GM18861 (cell line): ENCODE measurements around the gene CHMP4A.
A peak's percentile ranks its signal among the peaks of the same experiment; 100 is the strongest.
"Not testable (repeated sequence)": the region's sequence is repeated elsewhere in the genome, so short reads cannot be mapped to it uniquely, and the experiment has no call there.

Source experiments
- ATAC-seq: cut with Tn5 transposase; IDR thresholded peaks from one replicate; pipeline ENCODE4 v1.9.1; 2021; ENCODE audit not compliant: unreplicated experiment

Gene CHMP4A

DNA sequence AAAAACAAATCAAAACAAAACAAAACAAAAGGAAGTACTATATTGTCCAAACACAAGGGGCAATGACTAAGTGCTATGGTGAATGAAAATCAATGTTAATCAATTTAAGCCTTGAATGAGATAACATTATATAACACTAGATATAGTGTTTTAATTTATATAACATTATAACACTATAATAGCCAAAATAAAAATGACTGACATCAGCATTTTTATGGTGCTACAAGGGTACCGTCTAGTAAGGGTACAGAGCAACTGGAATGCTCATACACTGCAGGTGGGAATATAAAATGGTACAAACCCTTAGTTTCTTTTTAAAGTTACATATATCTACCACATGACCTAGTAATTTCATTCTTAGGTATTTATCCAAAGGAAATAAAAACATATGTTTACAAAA lies 13.2 kb upstream of the CHMP4A start:
- ATAC-seq = no peak

DNA sequence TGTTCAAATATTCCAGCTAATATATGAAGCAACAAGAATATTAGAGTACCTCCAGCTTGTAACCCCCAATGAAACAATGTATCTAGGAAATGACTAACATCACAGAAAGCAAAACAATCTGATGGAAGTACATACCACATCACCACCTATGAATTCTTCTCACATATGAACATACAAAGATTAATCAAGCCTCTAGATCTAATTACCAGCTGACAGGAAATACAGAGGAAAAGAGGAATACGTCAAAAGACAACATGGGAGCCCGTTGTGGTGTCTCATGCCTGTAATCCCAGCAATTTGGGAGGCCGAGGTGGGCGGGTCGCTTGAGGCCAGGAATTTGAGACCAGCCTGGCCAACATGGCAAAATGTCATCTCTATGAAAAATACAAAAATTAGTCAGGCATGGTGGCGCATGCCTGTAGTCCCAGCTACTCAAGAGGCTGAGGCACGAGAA lies 11.4 kb upstream of the CHMP4A start:
- no peak for ATAC-seq

DNA sequence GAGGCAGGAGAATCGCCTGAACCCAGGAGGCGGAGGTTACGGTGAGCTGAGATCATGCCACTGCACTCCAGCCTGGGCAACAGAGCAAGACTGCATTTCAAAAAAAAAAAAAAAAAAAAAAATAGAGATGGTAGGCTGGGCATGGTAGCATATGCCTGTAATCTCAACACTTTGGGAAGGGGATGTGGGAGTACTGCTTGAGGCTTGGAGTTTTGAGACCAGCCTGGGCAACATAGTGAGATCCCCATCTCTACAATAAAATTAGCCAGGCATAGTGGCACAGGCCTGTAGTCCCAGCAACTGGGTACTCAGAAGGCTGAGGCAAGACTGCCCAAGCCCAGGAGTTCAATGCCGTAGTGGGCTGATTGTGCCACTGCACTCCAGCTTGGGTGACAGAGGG lies 9.7 kb upstream of the CHMP4A start:
- ATAC-seq = not testable (repeated sequence)

DNA sequence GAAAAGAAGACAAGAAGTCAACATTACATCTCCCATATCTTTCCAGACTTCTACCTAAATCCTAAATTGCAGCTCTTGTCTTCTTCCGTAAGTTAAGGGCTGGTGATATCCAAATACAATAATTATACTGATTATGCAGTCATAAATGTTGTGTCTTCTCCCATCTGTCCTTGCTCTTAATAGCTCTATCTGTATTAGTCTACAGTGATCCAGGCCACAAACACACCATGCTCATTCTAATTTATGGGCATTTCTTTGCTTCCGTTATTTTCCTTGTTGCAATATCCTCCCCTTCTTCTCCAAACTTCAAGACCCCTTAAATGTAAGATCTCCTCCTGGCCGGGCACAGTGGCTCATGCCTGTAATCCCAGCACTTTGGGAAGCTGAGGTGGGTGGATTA lies 6.2 kb upstream of the CHMP4A start:
- no peak for ATAC-seq

DNA sequence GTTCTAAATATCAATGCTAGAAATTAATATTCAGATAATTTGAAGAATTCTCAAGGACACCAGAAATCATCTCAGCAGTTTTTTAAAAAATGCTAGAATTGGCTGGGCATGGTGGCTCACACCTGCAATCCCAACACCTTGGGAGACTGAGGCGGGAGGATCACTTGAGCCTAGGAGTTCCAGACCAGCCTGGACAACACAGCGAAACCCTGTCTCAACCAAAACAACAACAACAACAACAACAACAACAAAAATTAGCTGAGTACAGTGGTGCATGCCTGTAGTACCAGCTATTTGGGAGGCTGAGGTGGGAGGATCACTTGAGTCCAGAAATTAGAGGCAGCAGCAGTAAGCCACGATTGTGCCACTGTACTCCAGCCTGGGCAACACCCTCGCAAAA lies 5.8 kb upstream of the CHMP4A start:
- no peak for ATAC-seq

DNA sequence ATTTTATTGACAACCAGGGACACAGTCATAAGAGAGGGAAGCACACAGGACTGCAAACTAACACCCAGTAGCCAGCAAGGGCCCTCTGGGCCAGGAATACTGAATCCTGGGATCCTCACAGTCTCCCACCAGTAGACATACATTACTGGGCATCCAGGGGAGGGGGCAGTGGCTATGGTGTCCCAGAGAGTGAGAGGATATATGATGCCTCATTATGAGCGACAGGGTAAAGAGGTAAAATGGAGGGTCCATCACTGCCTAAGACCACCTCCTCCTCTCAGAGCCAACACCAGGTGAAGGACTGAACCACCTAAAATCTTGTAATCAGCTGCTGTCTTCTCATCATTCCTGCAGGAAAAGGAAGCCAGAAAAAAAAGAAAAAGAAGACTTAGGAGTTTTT lies 3.6 kb upstream of the CHMP4A start:
- not testable (repeated sequence) for ATAC-seq

DNA sequence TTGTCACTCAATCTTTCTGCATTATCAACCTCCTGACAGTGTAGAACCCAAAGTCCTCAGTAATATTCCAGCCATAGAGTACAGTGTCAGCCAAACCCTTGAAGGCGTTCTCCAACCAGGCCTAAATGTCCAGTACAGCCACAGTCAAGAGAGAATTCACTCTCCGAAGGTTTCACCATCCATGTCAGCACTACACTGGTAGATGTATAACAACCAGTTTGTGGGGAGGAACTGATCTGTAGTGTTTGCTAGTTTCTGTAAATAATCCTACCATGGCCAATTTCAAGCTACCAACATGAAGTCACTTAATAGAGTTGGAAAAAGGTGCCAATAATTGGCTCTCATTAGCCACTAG lies 3.0 kb upstream of the CHMP4A start:
- no peak for ATAC-seq

DNA sequence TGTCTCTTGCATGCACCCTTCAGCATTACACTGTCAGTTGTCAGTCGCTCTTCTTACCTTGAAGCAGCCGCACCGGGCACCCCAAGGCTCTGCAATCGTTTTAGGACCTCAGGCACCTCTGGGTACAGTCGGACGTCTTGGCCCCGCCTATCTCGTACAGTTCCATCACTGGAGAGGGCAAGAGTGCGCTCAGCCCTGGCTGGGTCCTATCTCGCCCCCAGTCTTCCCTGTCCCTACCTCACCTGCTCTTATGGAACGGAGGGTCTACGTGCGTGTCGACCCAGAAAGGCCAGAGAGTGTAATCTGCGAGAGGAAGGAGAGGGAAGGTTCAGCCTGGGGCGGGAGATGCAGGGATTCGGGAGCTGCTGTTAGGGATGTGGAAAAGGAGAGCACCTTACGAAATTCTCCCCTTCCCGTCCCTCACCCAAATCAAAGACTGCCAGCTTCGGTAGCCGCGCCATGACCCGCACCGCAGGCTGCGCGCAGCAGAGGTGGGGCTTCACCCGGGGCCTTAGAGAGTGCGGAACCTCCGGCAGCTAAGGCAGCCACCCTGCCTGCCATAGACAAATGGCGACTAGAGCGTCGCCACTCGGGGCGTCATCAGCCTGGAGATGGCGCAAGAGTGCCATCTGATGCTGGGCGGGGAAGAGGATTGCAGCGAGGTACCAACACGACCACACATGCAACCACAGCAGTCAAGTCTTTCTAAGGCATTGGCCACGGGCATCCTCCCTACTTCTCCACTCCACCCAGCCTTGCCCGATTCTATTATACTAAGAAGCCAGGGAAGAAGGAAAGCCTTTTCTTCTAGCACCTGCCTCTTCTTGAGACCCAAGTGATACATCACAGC lies 2.4 kb upstream of the CHMP4A start, which contains the start of gene MDP1:
Gene MDP1, minus strand, starts transcription at position 572 of the 850 bp plus-strand sequence. Its CDS starts 111 bp downstream, at position 461.
- peak; percentile 61 for ATAC-seq

DNA sequence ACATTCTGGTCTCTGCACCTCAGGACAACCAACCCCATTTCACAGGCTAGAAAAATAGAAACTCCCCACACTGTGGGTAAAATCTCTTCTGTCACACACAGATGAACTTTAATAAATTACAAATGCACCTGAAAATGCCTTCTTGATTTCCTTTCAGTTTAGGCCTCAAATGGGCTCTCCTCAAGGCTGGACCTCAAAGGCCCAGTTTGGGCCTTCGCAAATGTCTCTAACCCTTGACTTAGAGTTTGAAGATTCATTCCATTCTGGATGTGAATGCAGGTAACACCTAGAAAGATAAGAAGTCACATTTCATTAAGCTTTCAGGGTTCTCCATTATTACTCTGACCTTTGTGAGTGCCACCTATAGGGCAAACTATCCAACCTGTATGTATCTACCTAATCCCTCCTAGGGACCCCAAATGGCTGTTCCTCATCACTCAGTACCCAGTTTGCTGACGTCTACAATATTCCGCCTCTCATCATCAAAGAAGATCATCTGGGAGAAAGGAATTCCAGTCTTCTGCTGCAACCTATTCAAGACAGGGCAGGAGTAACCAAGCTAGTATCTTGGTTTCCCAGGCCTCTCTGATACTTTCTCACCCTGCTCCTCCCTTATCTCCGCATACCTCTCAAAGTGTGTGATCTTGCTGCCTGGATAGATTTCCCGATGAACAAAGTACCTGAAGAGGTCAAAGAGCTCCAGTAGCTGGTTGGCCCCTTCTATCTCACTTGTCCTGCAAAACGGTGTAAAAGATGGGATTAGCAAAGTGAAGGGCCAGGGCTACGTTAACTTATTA lies 776 bp upstream of the CHMP4A start:
- ATAC-seq = no peak

DNA sequence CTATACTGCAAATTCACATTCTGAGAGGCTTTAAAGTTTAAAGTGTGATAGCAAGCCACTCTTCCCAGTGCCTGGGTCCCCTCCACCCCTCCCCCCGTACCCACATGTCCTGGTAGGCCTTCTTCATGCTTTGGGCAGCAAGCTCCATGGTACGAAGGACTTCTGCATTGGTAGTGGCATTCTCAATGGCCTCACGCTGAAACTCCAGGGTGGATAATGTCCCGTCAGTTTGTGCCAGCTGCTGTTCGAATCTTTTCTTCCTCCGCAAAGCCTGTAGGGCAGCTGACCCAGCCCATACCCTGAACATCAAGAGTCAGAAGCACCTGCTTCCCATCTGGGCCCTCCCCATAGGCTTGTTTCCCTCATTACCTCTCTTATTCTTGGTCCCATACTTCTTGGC lies 2.0 kb downstream of the CHMP4A start:
- no peak for ATAC-seq

DNA sequence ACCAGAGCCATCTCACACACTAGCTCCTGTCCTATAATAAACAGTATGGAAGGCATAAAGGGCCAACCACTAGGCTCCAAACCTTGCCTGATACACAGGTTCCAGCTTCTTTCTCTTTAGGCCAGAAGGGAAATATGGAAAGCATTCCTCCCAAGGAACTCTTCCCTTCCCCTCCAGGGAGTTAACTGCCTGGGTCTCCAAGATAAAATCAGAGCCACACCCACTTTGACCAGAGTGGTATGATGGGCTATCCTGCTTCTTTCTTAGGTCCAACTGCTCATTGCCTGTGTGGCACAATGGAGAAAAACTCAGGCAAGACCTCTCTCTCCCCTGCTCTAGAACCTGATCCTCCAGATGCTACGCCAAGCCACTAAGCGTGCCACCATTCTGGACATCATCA lies 5.7 kb downstream of the CHMP4A start:
- no peak for ATAC-seq

DNA sequence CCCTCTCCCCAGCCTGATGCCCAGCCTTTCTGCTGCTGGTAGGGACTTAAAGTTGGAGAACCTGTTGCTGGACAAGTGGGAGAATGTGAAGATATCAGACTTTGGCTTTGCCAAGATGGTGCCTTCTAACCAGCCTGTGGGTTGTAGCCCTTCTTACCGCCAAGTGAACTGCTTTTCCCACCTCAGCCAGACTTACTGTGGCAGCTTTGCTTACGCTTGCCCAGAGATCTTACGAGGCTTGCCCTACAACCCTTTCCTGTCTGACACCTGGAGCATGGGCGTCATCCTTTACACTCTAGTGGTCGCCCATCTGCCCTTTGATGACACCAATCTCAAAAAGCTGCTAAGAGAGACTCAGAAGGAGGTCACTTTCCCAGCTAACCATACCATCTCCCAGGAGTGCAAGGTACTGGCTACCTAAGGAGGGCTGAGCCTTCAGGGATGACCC lies 6.2 kb downstream of the CHMP4A start:
- ATAC-seq = no peak

DNA sequence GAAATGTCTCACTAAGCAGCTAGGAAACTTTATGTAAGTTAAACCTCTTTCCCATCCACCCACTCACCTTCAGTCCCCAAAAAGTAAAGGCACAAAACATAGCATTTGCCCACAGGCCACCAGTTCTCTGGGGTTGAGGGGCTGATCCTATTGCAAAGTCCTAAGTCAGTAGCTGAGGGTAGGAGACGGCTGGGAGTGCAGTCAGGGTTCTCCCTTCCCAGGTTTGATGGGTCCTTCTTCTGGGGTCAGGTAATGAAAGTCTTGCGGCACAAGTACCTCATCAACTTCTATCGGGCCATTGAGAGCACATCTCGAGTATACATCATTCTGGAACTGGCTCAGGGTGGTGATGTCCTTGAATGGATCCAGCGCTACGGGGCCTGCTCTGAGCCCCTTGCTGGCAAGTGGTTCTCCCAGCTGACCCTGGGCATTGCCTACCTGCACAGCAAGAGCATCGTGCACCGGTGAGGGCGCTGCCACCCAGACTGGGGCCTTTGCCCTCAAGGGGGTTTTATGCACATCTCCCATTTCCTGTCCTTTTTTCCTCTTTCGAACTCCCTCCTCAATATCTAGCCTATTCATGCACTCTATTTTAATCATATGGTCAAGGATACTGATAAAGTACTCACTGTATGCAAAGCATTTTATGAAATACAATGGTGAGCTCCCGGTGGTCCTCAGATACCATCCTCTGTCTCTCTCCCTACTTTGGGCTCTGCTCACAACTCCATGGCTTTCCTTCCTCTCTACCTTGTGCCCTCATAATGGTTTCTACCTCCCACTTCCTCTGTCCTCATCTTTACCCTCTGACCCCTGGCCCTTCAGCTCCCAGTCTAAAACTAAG lies 6.8 kb downstream of the CHMP4A start:
- no peak for ATAC-seq

DNA sequence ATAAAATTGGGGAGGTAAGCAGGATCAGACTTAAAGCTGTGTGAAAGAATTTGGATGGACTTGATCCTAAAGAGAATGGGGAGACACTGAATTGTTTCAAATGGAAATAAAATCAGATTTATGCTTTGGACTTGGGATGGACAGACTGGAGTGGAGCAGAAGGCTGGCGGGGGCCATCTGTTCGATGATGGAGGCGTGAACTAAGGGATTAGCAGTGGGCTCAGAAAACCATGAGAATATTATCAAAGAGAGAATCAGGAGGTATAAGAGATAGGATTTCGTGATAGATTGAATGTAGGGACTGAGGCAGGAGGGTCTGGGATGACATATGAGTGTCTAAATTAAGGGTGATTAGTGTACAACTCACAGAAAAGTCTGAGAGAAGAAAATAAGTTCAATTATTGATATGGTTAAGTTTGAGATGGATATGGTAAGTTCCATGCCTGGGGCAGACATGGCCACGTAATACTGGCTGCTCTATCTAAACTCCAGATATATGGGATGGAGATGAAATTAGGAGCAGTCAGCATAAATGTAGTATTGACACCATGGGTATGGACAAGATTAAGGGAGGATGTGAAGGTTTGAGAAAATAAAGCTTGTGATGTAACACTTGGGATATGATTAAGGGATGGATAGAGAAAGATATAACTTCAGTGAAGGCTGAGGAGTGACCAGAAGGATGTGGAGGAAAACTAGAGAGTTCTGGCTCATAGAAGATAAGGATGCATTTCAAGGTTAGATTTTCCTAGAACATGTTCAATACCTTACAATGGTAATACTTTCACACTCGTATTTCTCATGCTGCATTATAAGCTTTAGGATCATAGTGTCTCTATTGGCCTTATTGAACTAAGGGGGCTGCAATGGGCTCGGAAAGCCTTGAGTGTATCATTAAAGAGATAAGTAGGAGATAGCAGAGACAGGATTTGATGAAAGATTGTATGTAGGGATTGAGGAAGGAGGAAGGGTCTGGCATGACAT lies 8.8 kb downstream of the CHMP4A start:
- ATAC-seq = no peak

DNA sequence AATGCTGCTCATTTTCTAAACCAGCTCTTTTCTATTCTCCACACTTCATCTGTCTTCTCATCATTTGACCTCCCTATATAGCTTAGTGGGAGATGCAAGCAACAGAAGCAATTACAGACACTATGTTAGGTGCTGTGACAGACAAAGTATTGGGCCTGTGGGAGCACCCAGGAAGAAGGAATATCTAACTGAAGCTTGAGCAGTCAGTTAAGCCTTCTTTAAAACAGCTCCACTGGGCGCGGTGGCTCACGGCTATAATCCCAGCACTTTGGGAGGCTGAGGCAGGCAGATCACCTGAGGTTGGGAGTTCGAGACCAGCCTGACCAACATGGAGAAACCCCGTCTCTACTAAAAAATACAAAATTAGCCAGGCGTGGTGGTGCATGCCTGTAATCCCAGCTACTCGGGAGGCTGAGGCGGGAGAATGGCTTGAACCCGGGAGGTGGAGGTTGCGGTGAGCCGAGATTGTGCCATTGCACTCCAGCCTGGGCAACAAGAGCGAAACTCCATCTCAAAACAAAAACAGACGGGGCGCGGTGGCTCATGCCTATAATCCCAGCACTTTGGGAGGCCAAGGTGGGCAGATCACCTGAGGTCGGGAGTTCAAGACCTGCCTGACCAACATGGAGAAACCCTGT lies 9.9 kb downstream of the CHMP4A start:
- not testable (repeated sequence) for ATAC-seq

DNA sequence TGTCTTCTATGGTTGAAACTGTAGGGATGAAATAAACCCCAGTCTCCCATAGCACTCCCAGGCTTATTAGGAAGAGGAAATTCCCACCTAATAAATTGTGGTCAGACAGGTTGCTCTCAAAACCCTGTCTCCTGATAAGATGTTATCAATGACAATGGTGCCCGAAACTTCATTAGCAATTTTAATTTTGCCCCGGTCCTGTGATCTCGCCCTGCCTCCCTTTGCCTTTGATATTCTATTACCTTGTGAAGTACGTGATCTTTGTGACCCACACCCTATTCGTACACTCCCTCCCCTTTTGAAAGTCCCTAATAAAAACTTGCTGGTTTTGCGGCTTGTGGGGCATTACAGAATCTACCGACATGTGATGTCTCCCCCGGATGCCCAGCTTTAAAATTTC lies 10.8 kb downstream of the CHMP4A start:
- not testable (repeated sequence) for ATAC-seq

DNA sequence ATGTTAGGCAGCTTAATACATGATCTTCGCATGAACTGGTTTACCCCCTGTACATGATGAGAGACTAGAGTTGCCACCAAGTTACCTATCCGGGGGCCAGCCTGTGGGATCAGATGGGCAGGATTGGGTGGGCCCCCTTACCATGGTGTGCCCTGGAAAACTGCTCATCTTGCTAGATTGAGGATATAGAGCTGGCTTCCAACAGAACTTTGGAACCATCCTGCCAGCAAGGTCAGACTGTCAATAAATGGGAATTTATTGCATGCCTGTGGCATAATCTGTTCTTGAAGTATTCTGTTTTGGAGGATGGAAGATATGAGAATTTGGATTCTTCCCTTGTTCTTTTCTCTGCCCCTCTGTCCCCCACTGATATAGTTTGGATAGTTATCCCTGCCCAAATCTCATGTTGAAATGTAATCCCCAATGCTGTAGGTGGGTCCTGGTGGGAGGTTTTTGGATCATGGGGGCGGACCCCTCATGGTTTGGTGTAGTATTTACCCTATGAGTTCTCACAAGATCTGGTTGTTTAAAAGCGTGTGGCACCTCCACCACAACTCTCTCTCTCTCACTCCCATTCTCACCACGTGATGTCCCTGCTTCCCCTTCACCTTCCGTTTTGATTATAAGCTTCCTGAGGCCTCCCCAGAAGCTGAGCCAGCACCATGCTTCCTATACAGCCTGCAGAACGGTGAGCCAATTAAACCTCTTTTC lies 14.3 kb downstream of the CHMP4A start:
- ATAC-seq = no peak

DNA sequence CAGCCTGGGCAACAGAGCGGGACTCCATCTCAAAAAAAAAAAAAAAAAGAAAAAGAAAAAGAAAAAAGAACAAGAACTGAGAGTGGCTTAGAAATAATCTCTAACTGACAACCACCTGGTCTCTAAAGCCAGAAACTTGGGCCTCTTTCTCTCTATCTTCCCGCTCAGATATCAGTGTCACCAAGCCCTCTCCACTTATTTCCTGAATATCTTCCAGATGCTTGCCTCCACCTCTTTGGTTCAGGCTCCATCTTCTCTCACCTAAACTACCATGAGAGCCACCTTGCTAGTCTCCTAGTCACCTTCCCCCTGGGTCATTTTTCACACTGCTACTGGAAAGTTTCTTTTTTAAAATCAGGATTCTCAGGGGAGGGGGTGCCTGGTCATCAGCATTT lies 16.2 kb downstream of the CHMP4A start:
- ATAC-seq = no peak
